ENCODE results near the gene NUP210. TPM values are rescaled to one million over a fixed set of nuclear protein-coding genes. Genes with fewer than 3 reads are reported as not detected.
A peak's percentile ranks its signal among the peaks of the same experiment; 100 is the strongest.

Gene NUP210
- total RNA-seq, 4 donors from 2014 or later, result 1.7 to 3.6 (median 2.7) TPM

GRCh38 chr3:13277860-13278531 is 142.1 kb downstream of the NUP210 start:
- intact Hi-C loops (cut with DNase I; ENCODE audit: low total_unique reads), result no loop called here
- DNase-seq (no peak), ATAC-seq (no peak)
- no peak overlapping the region for H3K4me3 ChIP-seq
- peaks cover 0 to 8% (median 3%) of the 10 kb centered on the region in 3 donors for H3K27me3 ChIP-seq
- H3K27ac ChIP-seq, result peak overlapping the region in 3 of 4 donors; percentile 31 to 66 (median 43)
- H3K36me3 ChIP-seq, result no peaks in the 10 kb centered on the region
- in situ Hi-C loops (cut with MboI; ENCODE audit: low sequenced_read_pairs in 4 of 4), result loop anchor here in 2 of 4 donors (25.0 kb wide), 1 partner anchor 191 kb away; no protein-coding TSS in a partner anchor
- no peaks in the 10 kb centered on the region for H3K9me3 ChIP-seq
- H3K4me1 ChIP-seq, result peaks cover 13 to 34% of the 10 kb centered on the region in 2 donors
- TF ChIP-seq POLR2A (IDR thresholded peaks at IDR 0.05) (no peak), CTCF (IDR thresholded peaks at IDR 0.05 in 4 of 5, conservative IDR thresholded peaks at IDR 0.05 in 1 of 5) (no peak)

DNA sequence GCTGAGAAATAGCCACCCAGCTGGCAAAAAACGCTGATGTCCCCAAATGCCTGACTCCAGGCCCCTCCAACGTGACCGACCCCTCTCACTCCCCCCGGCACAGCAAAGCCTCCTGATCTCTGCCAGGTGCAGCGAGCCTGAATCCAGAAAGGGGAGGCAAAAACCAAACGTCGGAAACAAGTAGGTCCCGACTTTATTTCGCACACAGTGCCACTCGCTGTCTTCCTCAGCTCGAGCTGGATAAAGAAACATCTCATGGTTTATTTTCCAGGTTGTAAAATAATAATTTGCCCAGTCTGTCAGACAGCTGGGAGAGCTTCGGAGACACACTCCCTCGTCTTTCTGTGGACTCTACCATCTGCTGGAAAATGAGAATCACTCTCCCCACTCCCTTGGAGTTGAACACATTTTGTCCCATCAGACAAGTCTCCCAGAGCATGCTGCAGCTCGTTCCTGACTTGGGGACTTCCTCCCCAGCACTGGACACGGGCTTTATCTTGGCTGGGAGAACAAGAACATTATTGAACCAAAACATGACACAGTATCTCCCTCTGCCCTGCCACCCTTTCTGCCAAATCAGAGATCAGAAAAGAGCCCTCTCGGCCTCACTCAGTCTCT is 142.8 kb downstream of the NUP210 start:
- H3K9me3 ChIP-seq, result no peaks in the 10 kb centered on the region
- ATAC-seq (no peak), DNase-seq (no peak)
- no peak overlapping the region for H3K4me3 ChIP-seq
- no peaks in the 10 kb centered on the region for H3K36me3 ChIP-seq
- intact Hi-C loops (cut with DNase I; ENCODE audit: low total_unique reads), result no loop called here
- H3K27ac ChIP-seq, result peak overlapping the region in 3 of 4 donors; percentile 31 to 66 (median 43)
- in situ Hi-C loops (cut with MboI; ENCODE audit: low sequenced_read_pairs in 4 of 4), result loop anchor here in 2 of 4 donors (25.0 kb wide), 1 partner anchor 190 kb away; no protein-coding TSS in a partner anchor
- TF ChIP-seq CTCF (IDR thresholded peaks at IDR 0.05 in 4 of 5, conservative IDR thresholded peaks at IDR 0.05 in 1 of 5), result no peak
- TF ChIP-seq POLR2A (IDR thresholded peaks at IDR 0.05), result no peak
- H3K27me3 ChIP-seq, result peaks cover 0 to 7% (median 3%) of the 10 kb centered on the region in 3 donors
- peaks cover 13 to 33% of the 10 kb centered on the region in 2 donors for H3K4me1 ChIP-seq

GRCh38 chr3:13276438-13277195 is 143.5 kb downstream of the NUP210 start:
- DNase-seq (no peak), ATAC-seq (peak; percentile 44 to 51)
- Histone ChIP-seq H3K4me3 (no peak overlapping the region), H3K9me3 (no peaks in the 10 kb centered on the region), H3K27ac (peak overlapping the region in 3 of 4 donors; percentile 38 to 66 (median 43)), H3K27me3 (no peaks in the 10 kb centered on the region), H3K4me1 (peaks cover 13 to 29% of the 10 kb centered on the region in 2 donors), H3K36me3 (no peaks in the 10 kb centered on the region)
- intact Hi-C loops (cut with DNase I; ENCODE audit: low total_unique reads) (no loop called here), in situ Hi-C loops (cut with MboI; ENCODE audit: low sequenced_read_pairs in 4 of 4) (loop anchor here in 2 of 4 donors (25.0 kb wide), 1 partner anchor 189 kb away; no protein-coding TSS in a partner anchor)
- TF ChIP-seq POLR2A (IDR thresholded peaks at IDR 0.05), result no peak
- no peak for TF ChIP-seq CTCF (IDR thresholded peaks at IDR 0.05 in 4 of 5, conservative IDR thresholded peaks at IDR 0.05 in 1 of 5)

GRCh38 chr3:13275376-13276005 is 144.6 kb downstream of the NUP210 start:
- H3K27me3 ChIP-seq, result no peaks in the 10 kb centered on the region
- no peak overlapping the region for H3K27ac ChIP-seq
- intact Hi-C loops (cut with DNase I; ENCODE audit: low total_unique reads), result no loop called here
- no peaks in the 10 kb centered on the region for H3K36me3 ChIP-seq
- ATAC-seq, result no peak
- TF ChIP-seq POLR2A (IDR thresholded peaks at IDR 0.05), result no peak
- no peak for TF ChIP-seq CTCF (IDR thresholded peaks at IDR 0.05 in 4 of 5, conservative IDR thresholded peaks at IDR 0.05 in 1 of 5)
- in situ Hi-C loops (cut with MboI; ENCODE audit: low sequenced_read_pairs in 4 of 4), result loop anchor here in 2 of 4 donors (25.0 kb wide), 1 partner anchor 188 kb away; no protein-coding TSS in a partner anchor
- peaks cover 13 to 29% of the 10 kb centered on the region in 2 donors for H3K4me1 ChIP-seq
- no peak overlapping the region for H3K4me3 ChIP-seq
- H3K9me3 ChIP-seq, result no peaks in the 10 kb centered on the region
- no peak for DNase-seq
